EL (cell line): ENCODE data around the gene SPEF2.
A peak's percentile ranks its signal among the peaks of the same experiment; 100 is the strongest.

ENCODE experiments used
- DNase-seq: peaks from one replicate; pipeline ENCODE4 v3.0.0-alpha.2; 2016

The SPEF2 gene

GRCh38 chr5:35741126-35741716, 123.6 kb downstream of the SPEF2 start:
- peak; percentile 70 for DNase-seq

GRCh38 chr5:35741971-35742370, 124.3 kb downstream of the SPEF2 start:
- peak; percentile 47 for DNase-seq

GRCh38 chr5:35743644-35744043, 126.0 kb downstream of the SPEF2 start:
- DNase-seq, result no peak

GRCh38 chr5:35745193-35745592, 127.5 kb downstream of the SPEF2 start:
- DNase-seq, result no peak

- no peak for DNase-seq
Measured at GRCh38 chr5:35745660-35746059, 128.0 kb downstream of the SPEF2 start.

GRCh38 chr5:35752012-35752411, 134.3 kb downstream of the SPEF2 start:
- no peak for DNase-seq

- DNase-seq, result no peak
Measured at GRCh38 chr5:35753500-35753899, 135.8 kb downstream of the SPEF2 start.

GRCh38 chr5:35754481-35754880, 136.8 kb downstream of the SPEF2 start:
- DNase-seq, result no peak

GRCh38 chr5:35755966-35756365, 138.3 kb downstream of the SPEF2 start:
- DNase-seq, result no peak

- DNase-seq, result no peak
Measured at GRCh38 chr5:35758151-35758724, 140.6 kb downstream of the SPEF2 start.

GRCh38 chr5:35761541-35761940, 143.9 kb downstream of the SPEF2 start:
- DNase-seq, result no peak

- peak; percentile 33 for DNase-seq
Measured at GRCh38 chr5:35762368-35762767, 144.7 kb downstream of the SPEF2 start.

GRCh38 chr5:35765921-35766320, 148.3 kb downstream of the SPEF2 start:
- no peak for DNase-seq

GRCh38 chr5:35771300-35771699, 153.6 kb downstream of the SPEF2 start:
- DNase-seq, result peak; percentile 97

- no peak for DNase-seq
Measured at GRCh38 chr5:35771839-35772238, 154.2 kb downstream of the SPEF2 start.

GRCh38 chr5:35773967-35774366, 156.3 kb downstream of the SPEF2 start:
- DNase-seq, result peak; percentile 71

GRCh38 chr5:35776757-35777156, 159.1 kb downstream of the SPEF2 start:
- DNase-seq, result no peak

GRCh38 chr5:35777358-35778087, 159.9 kb downstream of the SPEF2 start:
- DNase-seq, result peak; percentile 85

- no peak for DNase-seq
Measured at GRCh38 chr5:35778259-35778769, 160.7 kb downstream of the SPEF2 start.

GRCh38 chr5:35780236-35780635, 162.6 kb downstream of the SPEF2 start:
- DNase-seq, result no peak

GRCh38 chr5:35781181-35781790, 163.6 kb downstream of the SPEF2 start:
- no peak for DNase-seq

- no peak for DNase-seq
Measured at GRCh38 chr5:35783551-35783950, 165.9 kb downstream of the SPEF2 start.

- no peak for DNase-seq
Measured at GRCh38 chr5:35785601-35786085, 168.0 kb downstream of the SPEF2 start.

- no peak for DNase-seq
Measured at GRCh38 chr5:35788724-35789123, 171.1 kb downstream of the SPEF2 start.
